GM23338 (cell line): ENCODE results near the gene CACNA2D3. TPM values are rescaled to one million over a fixed set of nuclear protein-coding genes. Genes with fewer than 3 reads are reported as not detected.

ENCODE experiments used
- ATAC-seq: fragments of 200-7000 bp; cut with Tn5 transposase; 3 replicates; pipeline ENCODE4 v1.9.1; 2020
- DNase-seq: peaks from one replicate; pipeline ENCODE4 v3.0.0-alpha.2; 2015; ENCODE audit warnings: low spot score
- H2AFZ ChIP-seq: fragments of 200-600 bp; sonication (generic); 2 replicates; pipeline ENCODE4 v1.8.0; 2016; ENCODE audit warnings: antibody characterized with exemption, mild to moderate bottlenecking, moderate library complexity
- H3F3A ChIP-seq: fragments of 200-600 bp; sonication (generic); replicated peaks from 2 replicates; pipeline ENCODE4 v1.8.0; 2017; ENCODE audit warnings: antibody characterized with exemption, mixed run types, low read depth
- H3K27ac ChIP-seq: fragments of 200-600 bp; sonication (generic); 2 replicates; pipeline ENCODE4 v1.6.1; 2016; ENCODE audit warnings: low read depth
- H3K27me3 ChIP-seq: fragments of 200-600 bp; sonication (generic); 2 replicates; pipeline ENCODE4 v1.8.0; 2016; ENCODE audit warnings: mild to moderate bottlenecking, mixed run types, moderate library complexity; ENCODE audit not compliant: insufficient read depth
- H3K36me3 ChIP-seq: fragments of 200-600 bp; sonication (generic); 2 replicates; pipeline ENCODE4 v1.8.0; 2016; ENCODE audit warnings: mild to moderate bottlenecking; ENCODE audit not compliant: insufficient read depth
- H3K4me1 ChIP-seq: fragments of 200-600 bp; sonication (generic); 2 replicates; pipeline ENCODE4 v1.8.0; 2016; ENCODE audit warnings: mild to moderate bottlenecking, moderate library complexity; ENCODE audit not compliant: insufficient read depth
- H3K4me2 ChIP-seq: fragments of 200-600 bp; sonication (generic); 2 replicates; pipeline ENCODE4 v1.7.1; 2017; ENCODE audit warnings: mixed run types
- H3K4me3 ChIP-seq: fragments of 200-600 bp; sonication (generic); 2 replicates; pipeline ENCODE4 v1.6.1; 2016; ENCODE audit warnings: mixed run types
- H3K79me2 ChIP-seq: fragments of 200-600 bp; sonication (generic); replicated peaks from 2 replicates; pipeline ENCODE4 v1.8.0; 2017; ENCODE audit warnings: mild to moderate bottlenecking; ENCODE audit not compliant: insufficient read depth
- H3K9me2 ChIP-seq: fragments of 200-600 bp; sonication (generic); 2 replicates; pipeline ENCODE4 v1.8.0; 2017; ENCODE audit not compliant: insufficient read depth
- H4K20me1 ChIP-seq: fragments of 200-600 bp; sonication (generic); replicated peaks from 2 replicates; pipeline ENCODE4 v1.8.0; 2017; ENCODE audit warnings: mild to moderate bottlenecking; ENCODE audit not compliant: insufficient read depth
- H3K27ac Mint-ChIP-seq: 2 replicates; pipeline ENCODE4 v1.8.0; 2020; ENCODE audit warnings: inconsistent platforms, mild to moderate bottlenecking, moderate library complexity, mixed read lengths
- H3K27me3 Mint-ChIP-seq: 3 replicates; pipeline ENCODE4 v1.8.0; 2022; ENCODE audit warnings: low read depth, mild to moderate bottlenecking, moderate library complexity, mixed read lengths, inconsistent platforms; ENCODE audit not compliant: insufficient read depth, poor library complexity
- H3K36me3 Mint-ChIP-seq: 3 replicates; pipeline ENCODE4 v1.8.0; 2021; ENCODE audit warnings: low read depth, mild to moderate bottlenecking, inconsistent platforms, moderate library complexity, mixed read lengths
- H3K4me1 Mint-ChIP-seq: 3 replicates; pipeline ENCODE4 v1.8.0; 2020; ENCODE audit warnings: mild to moderate bottlenecking, inconsistent platforms, mixed read lengths
- H3K4me3 Mint-ChIP-seq: 3 replicates; pipeline ENCODE4 v1.8.0; 2021; ENCODE audit warnings: moderate library complexity, mild to moderate bottlenecking, inconsistent platforms, mixed read lengths
- H3K9me3 Mint-ChIP-seq: 3 replicates; pipeline ENCODE4 v1.8.0; 2020; ENCODE audit warnings: moderate library complexity, mild to moderate bottlenecking, inconsistent platforms, mixed read lengths
- CREB1 ChIP-seq: fragments of 250-450 bp; sonication (Bioruptor Pico); IDR thresholded peaks from 2 replicates; pipeline ENCODE4 v1.5.0; 2020; ENCODE audit warnings: low read depth, mild to moderate bottlenecking, moderate library complexity
- EZH2 ChIP-seq: fragments of 200-600 bp; sonication (generic); IDR thresholded peaks from one replicate; pipeline ENCODE4 v1.8.0; 2017; ENCODE audit warnings: antibody characterized with exemption, mild to moderate bottlenecking, low read depth; ENCODE audit not compliant: unreplicated experiment
- JUNB ChIP-seq: IDR thresholded peaks from one replicate; pipeline ENCODE4 v1.6.1; 2016; ENCODE audit warnings: antibody characterized with exemption; ENCODE audit not compliant: unreplicated experiment
- NANOG ChIP-seq: IDR thresholded peaks from 2 replicates; pipeline ENCODE4 v1.6.1; 2016; ENCODE audit warnings: antibody characterized with exemption, borderline replicate concordance
- STAT1 ChIP-seq: IDR thresholded peaks from one replicate; pipeline ENCODE4 v1.6.1; 2016; ENCODE audit warnings: antibody characterized with exemption; ENCODE audit not compliant: unreplicated experiment
- ZNF114 ChIP-seq: fragments of 250-450 bp; sonication (Bioruptor Pico); IDR thresholded peaks from 2 replicates; pipeline ENCODE4 v1.5.0; 2020; ENCODE audit warnings: mild to moderate bottlenecking, moderate library complexity
- ZNF462 ChIP-seq: fragments of 250-450 bp; sonication (Bioruptor Pico); IDR thresholded peaks from 2 replicates; pipeline ENCODE4 v1.5.0; 2020; ENCODE audit warnings: mild to moderate bottlenecking, moderate library complexity
- polyA plus RNA-seq: library from polyadenylated mRNA; unstranded; fragments of >200 nt; fragmentation: Nextera tagmentation; extraction: Ambion mirVana; gene quantifications from 2 replicates; pipeline ENCODE4 v1.2.1, GENCODE V29; 2016
- total RNA-seq: library from RNA; depleted of rRNA; stranded (reverse); fragments of >200 nt; shearing (Covaris generic); gene quantifications from 2 replicates; pipeline ENCODE4 v1.2.3, GENCODE V29; 2014
- TF ChIP-seq, protein P1 (sequence below): IDR thresholded peaks from 2 replicates; pipeline ENCODE4 v1.6.1; 2016; ENCODE audit warnings: antibody characterized with exemption
- TF ChIP-seq, protein P2 (sequence below): IDR thresholded peaks from one replicate; pipeline ENCODE4 v1.6.1; 2018; ENCODE audit warnings: antibody characterized with exemption; ENCODE audit not compliant: unreplicated experiment

CACNA2D3 gene
- total and polyA plus RNA-seq, 2 experiments from 2014 or later: 2.2 to 2.3 TPM

- peaks cover 7% of the 10 kb centered on the region; the same call in 1 of the 2 replicates for H3K9me2 ChIP-seq
- no peaks in the 10 kb centered on the region for H3K36me3 ChIP-seq
- Mint-ChIP-seq H3K4me3 (no peak overlapping the region), H3K36me3 (no peaks in the 10 kb centered on the region; the same call in 2 of the 3 replicates), H3K4me1 (peaks cover 16% of the 10 kb centered on the region; the same call in 2 of the 3 replicates), H3K27me3 (no peaks in the 10 kb centered on the region), H3K27ac (no peak overlapping the region), H3K9me3 (no peaks in the 10 kb centered on the region)
- ATAC-seq (no peak), DNase-seq (no peak)
- no peak overlapping the region for H3K27ac ChIP-seq
- no peak overlapping the region for H2AFZ ChIP-seq
- no peak overlapping the region for H3K4me2 ChIP-seq
- no peaks in the 10 kb centered on the region for H3K27me3 ChIP-seq
- H3K79me2 ChIP-seq: no peaks in the 10 kb centered on the region
- H3F3A ChIP-seq: no peaks in the 10 kb centered on the region
- H4K20me1 ChIP-seq: no peaks in the 10 kb centered on the region
- no peak for TF ChIP-seq NANOG
- TF ChIP-seq CREB1 (CRISPR knock-in tag): no peak
- TF ChIP-seq, protein P1, sequence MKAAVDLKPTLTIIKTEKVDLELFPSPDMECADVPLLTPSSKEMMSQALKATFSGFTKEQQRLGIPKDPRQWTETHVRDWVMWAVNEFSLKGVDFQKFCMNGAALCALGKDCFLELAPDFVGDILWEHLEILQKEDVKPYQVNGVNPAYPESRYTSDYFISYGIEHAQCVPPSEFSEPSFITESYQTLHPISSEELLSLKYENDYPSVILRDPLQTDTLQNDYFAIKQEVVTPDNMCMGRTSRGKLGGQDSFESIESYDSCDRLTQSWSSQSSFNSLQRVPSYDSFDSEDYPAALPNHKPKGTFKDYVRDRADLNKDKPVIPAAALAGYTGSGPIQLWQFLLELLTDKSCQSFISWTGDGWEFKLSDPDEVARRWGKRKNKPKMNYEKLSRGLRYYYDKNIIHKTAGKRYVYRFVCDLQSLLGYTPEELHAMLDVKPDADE: no peak
- no peak for TF ChIP-seq STAT1
- TF ChIP-seq EZH2: no peak
- TF ChIP-seq JUNB: no peak
- no peak overlapping the region for H3K4me3 ChIP-seq
- H3K4me1 ChIP-seq: no peaks in the 10 kb centered on the region
These were observed 759.9 kb downstream of the CACNA2D3 start for GRCh38 chr3:54882129-54882833.

GRCh38 chr3:54888162-54888561, 765.8 kb downstream of the CACNA2D3 start:
- Mint-ChIP-seq H3K27me3 (peaks cover 2% of the 10 kb centered on the region), H3K4me3 (no peak overlapping the region), H3K4me1 (peaks cover 15% of the 10 kb centered on the region), H3K9me3 (no peaks in the 10 kb centered on the region), H3K36me3 (peaks cover 11% of the 10 kb centered on the region), H3K27ac (no peak overlapping the region; the same call in 1 of the 2 replicates)
- Histone ChIP-seq H3K9me2 (peaks cover 9% of the 10 kb centered on the region; the same call in 1 of the 2 replicates), H3K4me2 (no peak overlapping the region), H3K27me3 (no peaks in the 10 kb centered on the region), H3K79me2 (no peaks in the 10 kb centered on the region), H3K36me3 (no peaks in the 10 kb centered on the region), H3K27ac (no peak overlapping the region), H3K4me3 (no peak overlapping the region), H3K4me1 (no peaks in the 10 kb centered on the region), H4K20me1 (no peaks in the 10 kb centered on the region), H2AFZ (no peak overlapping the region), H3F3A (no peaks in the 10 kb centered on the region)
- ATAC-seq (no peak), DNase-seq (no peak)
- TF ChIP-seq, protein P2, sequence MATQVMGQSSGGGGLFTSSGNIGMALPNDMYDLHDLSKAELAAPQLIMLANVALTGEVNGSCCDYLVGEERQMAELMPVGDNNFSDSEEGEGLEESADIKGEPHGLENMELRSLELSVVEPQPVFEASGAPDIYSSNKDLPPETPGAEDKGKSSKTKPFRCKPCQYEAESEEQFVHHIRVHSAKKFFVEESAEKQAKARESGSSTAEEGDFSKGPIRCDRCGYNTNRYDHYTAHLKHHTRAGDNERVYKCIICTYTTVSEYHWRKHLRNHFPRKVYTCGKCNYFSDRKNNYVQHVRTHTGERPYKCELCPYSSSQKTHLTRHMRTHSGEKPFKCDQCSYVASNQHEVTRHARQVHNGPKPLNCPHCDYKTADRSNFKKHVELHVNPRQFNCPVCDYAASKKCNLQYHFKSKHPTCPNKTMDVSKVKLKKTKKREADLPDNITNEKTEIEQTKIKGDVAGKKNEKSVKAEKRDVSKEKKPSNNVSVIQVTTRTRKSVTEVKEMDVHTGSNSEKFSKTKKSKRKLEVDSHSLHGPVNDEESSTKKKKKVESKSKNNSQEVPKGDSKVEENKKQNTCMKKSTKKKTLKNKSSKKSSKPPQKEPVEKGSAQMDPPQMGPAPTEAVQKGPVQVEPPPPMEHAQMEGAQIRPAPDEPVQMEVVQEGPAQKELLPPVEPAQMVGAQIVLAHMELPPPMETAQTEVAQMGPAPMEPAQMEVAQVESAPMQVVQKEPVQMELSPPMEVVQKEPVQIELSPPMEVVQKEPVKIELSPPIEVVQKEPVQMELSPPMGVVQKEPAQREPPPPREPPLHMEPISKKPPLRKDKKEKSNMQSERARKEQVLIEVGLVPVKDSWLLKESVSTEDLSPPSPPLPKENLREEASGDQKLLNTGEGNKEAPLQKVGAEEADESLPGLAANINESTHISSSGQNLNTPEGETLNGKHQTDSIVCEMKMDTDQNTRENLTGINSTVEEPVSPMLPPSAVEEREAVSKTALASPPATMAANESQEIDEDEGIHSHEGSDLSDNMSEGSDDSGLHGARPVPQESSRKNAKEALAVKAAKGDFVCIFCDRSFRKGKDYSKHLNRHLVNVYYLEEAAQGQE: no peak
- TF ChIP-seq NANOG (no peak), EZH2 (no peak), ZNF462 (CRISPR knock-in tag) (no peak), ZNF114 (CRISPR knock-in tag) (no peak)
